Vein endothelial cell (primary cell): ENCODE measurements around the gene B4GAT1. TPM values are rescaled to one million over a fixed set of nuclear protein-coding genes. Genes with fewer than 3 reads are reported as not detected.

Experiments used
- small RNA-seq: library from RNA; depleted of rRNA; stranded (forward); fragments of <200 nt; gene quantifications from one replicate; pipeline ENCODE3, GENCODE V24; 2012
- total RNA-seq: library from RNA; depleted of rRNA; stranded (reverse); fragments of >200 nt; gene quantifications from 2 replicates; pipeline ENCODE4 v1.2.3, GENCODE V29; 2012

The B4GAT1 gene
- 19.4 and 29.7 TPM in 2 replicates for total RNA-seq

DNA sequence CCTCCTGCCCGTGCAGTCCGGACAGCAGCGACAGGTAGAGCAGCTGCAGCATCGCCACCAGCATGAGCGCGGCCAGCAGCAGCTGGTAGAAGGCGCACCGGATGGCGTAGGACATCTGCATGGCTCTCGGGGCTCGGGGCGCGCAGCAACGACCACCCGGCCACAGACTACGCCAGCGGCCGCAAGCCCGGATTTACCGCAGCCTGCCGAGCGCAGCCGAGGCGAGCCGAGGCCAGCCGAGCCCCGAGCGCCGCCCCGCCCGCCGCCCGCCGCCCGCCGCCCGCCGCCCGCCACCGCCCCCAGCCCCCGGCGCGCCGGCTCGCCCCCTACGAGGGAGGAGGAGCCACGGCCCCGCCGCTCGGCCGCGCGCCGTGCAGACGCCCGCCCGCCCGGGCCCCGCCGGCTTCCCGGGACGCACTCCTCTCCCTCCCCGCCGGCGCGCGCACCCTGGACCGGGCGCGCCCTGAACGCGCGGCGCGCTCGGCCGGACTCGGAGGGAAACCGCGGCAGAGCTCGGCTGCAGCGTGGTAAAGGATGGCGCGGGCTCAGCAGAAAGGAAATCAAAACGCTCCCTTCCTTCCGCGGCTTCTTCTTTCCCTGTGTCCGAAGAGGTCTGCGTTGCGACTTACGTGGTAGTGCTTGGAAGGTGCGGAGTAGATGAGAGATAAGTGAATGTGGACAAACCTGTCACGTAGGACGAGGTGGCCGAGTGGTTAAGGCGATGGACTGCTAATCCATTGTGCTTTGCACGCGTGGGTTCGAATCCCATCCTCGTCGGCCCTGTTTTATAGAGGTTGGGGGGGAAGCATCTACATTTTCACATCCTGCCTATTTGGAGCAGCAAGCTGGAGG is at the start of gene B4GAT1:
B4GAT1 (minus strand) TSS at position 205 of the 852 bp plus-strand sequence; CDS start at position 121, 84 bp downstream.

GRCh38 chr11:66371627-66372415 is 24.4 kb upstream of the B4GAT1 start, which contains the start of gene SLC29A2:
TSS of gene SLC29A2 (minus strand) at chr11:66371760. CDS start at chr11:66371591, 169 bp downstream.

GRCh38 chr11:66344550-66345315 is 2.7 kb downstream of the B4GAT1 start, which contains the start of gene BRMS1:
TSS of gene BRMS1 (minus strand) at chr11:66345104. CDS start at chr11:66342234, 2,870 bp downstream.

DNA sequence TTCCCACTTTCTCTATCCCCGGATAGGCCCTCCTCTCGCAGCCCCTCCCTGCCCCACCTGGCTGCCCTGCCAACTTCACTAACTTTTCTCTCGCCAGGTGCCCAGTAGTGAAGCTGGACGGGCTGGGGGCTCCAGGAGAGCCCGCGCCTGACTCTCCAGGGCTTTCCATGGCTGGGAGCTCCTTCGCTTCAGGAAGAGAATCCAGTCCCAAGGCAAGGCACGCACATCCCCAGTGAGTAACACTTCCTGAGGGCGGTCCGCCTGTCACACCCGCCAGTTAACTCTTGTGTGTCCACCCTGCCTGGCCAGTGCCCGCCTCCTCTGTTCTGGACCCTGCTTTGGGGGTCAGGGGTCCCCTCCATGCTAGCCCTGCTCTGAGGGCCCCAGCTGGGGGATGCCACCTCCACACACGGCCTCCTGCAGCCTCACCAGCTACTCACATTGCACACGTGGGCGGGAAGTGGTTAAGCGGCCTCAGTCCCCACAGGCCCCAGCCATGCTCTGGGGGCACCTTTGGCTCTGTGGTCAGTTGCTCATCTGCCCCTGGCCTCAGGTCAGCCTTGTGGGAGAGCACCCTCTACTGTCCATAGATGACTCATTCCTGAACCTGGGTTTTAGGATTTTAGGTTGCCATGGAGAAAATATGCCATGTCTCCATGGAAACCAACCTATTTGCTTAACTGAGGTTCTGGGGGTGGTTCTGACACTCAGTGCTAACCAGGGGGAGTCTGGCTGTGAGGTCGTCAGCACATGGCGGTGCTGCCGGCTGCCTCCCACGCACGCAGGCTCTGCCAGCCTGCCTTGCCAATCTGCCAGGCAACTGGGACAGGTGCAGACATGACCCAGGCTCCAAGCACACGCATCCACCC is 11.0 kb downstream of the B4GAT1 start, which contains the start of gene RIN1:
RIN1 (minus strand) TSS at position 201 of the 869 bp plus-strand sequence; CDS start at position 169, 32 bp downstream.

GRCh38 chr11:66316849-66317251 is 30.6 kb downstream of the B4GAT1 start, which contains the start of gene CD248:
TSS of gene CD248 (minus strand) at chr11:66317044. CDS start at chr11:66317027, 17 bp downstream.

Small RNA genes within 50 kb of the gene (small RNA-seq; reads per million reads assigned to genes)
- not detected for gene RF00017
- 1.2 reads per million, percentile 64 among the genes with 10 or more reads in this experiment for gene RNU1-84P

Other genes starting within 250 kb of the B4GAT1 start
- 22.0 and 22.9 TPM in 2 replicates for gene KLC2, start 89.9 kb downstream of the B4GAT1 start, total RNA-seq
- 165 and 190 TPM in 2 replicates for gene RAB1B, start 79.0 kb downstream of the B4GAT1 start, total RNA-seq
- gene CNIH2, start 69.5 kb downstream of the B4GAT1 start, total RNA-seq = 0.33 TPM in 1 of 2 replicates, not detected in the other
- 128 and 174 TPM in 2 replicates for gene YIF1A, start 58.5 kb downstream of the B4GAT1 start, total RNA-seq
- gene TMEM151A, start 55.7 kb downstream of the B4GAT1 start, total RNA-seq = not detected in 2 replicates
- gene CD248, start 30.6 kb downstream of the B4GAT1 start, total RNA-seq = 0.19 TPM in 1 of 2 replicates, not detected in the other
- 11.8 and 13.3 TPM in 2 replicates for gene RIN1, start 11.2 kb downstream of the B4GAT1 start, total RNA-seq
- 67.6 and 77.5 TPM in 2 replicates for gene BRMS1, start 2.5 kb downstream of the B4GAT1 start, total RNA-seq
- 0.65 and 0.67 TPM in 2 replicates for gene SLC29A2, start 24.1 kb upstream of the B4GAT1 start, total RNA-seq
- gene NPAS4, start 73.4 kb upstream of the B4GAT1 start, total RNA-seq = not detected in 2 replicates
- 41.2 and 49.1 TPM in 2 replicates for gene MRPL11, start 91.2 kb upstream of the B4GAT1 start, total RNA-seq
- gene PELI3, start 119.3 kb upstream of the B4GAT1 start, total RNA-seq = 3.6 and 3.9 TPM in 2 replicates
- 56.0 and 73.5 TPM in 2 replicates for gene DPP3, start 132.8 kb upstream of the B4GAT1 start, total RNA-seq
- 28.4 and 43.8 TPM in 2 replicates for gene BBS1, start 163.0 kb upstream of the B4GAT1 start, total RNA-seq
- 18.4 and 24.2 TPM in 2 replicates for gene ZDHHC24, start 198.4 kb upstream of the B4GAT1 start, total RNA-seq
- 0.19 TPM in 1 of 2 replicates, not detected in the other for gene ACTN3, start 199.3 kb upstream of the B4GAT1 start, total RNA-seq
- gene CTSF, start 221.0 kb upstream of the B4GAT1 start, total RNA-seq = 14.5 and 26.8 TPM in 2 replicates
- gene CCDC87, start 245.4 kb upstream of the B4GAT1 start, total RNA-seq = 0.65 and 0.67 TPM in 2 replicates
- 25.7 and 34.0 TPM in 2 replicates for gene CCS, start 245.6 kb upstream of the B4GAT1 start, total RNA-seq